Measurements from ENCODE around the gene TIMP2. TPM values are rescaled to one million over a fixed set of nuclear protein-coding genes. Genes with fewer than 3 reads are reported as not detected.
"Not testable (repeated sequence)": the region's sequence is repeated elsewhere in the genome, so short reads cannot be mapped to it uniquely, and the experiment has no call there.

TIMP2 gene
- total RNA-seq, 1 donor from 2014 or later, result 535 TPM

DNA sequence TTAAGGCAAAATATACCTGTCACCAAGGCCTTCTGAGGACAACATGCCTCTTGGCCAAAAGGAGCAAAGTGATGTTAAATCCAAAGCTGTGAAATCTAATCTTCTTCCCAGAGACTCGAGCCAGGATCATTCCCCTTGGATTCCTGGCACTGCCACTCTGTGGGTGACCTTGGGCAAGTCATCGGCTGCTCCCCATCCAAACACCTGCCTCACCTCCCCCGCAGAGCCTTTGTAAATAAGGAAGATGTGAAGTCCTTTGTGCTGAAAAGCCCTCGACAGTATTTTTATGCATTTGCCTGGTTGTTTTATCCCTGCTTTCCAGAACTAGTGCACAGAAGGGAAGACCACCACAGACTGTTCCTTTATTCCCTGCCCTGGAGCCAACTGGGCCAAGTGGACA, 16.8 kb downstream of the TIMP2 start:
- TF ChIP-seq, protein P1, sequence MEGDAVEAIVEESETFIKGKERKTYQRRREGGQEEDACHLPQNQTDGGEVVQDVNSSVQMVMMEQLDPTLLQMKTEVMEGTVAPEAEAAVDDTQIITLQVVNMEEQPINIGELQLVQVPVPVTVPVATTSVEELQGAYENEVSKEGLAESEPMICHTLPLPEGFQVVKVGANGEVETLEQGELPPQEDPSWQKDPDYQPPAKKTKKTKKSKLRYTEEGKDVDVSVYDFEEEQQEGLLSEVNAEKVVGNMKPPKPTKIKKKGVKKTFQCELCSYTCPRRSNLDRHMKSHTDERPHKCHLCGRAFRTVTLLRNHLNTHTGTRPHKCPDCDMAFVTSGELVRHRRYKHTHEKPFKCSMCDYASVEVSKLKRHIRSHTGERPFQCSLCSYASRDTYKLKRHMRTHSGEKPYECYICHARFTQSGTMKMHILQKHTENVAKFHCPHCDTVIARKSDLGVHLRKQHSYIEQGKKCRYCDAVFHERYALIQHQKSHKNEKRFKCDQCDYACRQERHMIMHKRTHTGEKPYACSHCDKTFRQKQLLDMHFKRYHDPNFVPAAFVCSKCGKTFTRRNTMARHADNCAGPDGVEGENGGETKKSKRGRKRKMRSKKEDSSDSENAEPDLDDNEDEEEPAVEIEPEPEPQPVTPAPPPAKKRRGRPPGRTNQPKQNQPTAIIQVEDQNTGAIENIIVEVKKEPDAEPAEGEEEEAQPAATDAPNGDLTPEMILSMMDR (IDR thresholded peaks at IDR 0.05), result no peak
- Mint-ChIP-seq H3K4me1 (ENCODE audit: low read depth) (peaks cover 24% of the 10 kb centered on the region), H3K36me3 (ENCODE audit: low read depth) (peaks cover 3% of the 10 kb centered on the region), H3K9me3 (ENCODE audit: low read depth) (no peaks in the 10 kb centered on the region), H3K27ac (ENCODE audit: unreplicated experiment) (peak overlapping the region; percentile 46), H3K27me3 (ENCODE audit: low read depth) (no peaks in the 10 kb centered on the region), H3K4me3 (ENCODE audit: unreplicated experiment) (no peak overlapping the region)
- no peak for DNase-seq (ENCODE audit: low spot score)

DNA sequence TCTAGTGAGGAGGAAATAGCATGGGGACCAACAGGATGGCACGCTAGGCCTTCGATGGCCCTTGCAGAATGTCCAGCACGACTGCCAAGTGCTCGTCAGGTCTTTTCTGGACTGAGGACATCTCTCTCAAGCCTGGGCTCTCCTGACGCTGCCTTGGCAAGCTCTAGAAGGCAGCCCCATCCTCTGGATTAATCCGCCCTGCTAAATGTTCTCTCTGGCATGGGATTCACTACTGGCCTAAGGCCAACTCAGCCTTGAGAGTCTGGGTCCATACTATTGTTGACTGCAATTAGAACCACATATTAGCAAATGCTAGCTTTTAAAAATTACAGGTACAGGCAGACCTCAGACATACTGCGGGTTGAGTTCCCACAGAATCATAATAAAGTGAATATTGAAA, 19.6 kb downstream of the TIMP2 start:
- Mint-ChIP-seq H3K27me3 (ENCODE audit: low read depth) (no peaks in the 10 kb centered on the region), H3K4me1 (ENCODE audit: low read depth) (peaks cover 23% of the 10 kb centered on the region), H3K4me3 (ENCODE audit: unreplicated experiment) (no peak overlapping the region), H3K36me3 (ENCODE audit: low read depth) (peaks cover 3% of the 10 kb centered on the region), H3K9me3 (ENCODE audit: low read depth) (no peaks in the 10 kb centered on the region), H3K27ac (ENCODE audit: unreplicated experiment) (no peak overlapping the region)
- TF ChIP-seq, protein P1 (IDR thresholded peaks at IDR 0.05), result no peak
- DNase-seq (ENCODE audit: low spot score), result no peak

- TF ChIP-seq, protein P1 (IDR thresholded peaks at IDR 0.05), result no peak
- no peak overlapping the region for H3K27ac Mint-ChIP-seq (ENCODE audit: unreplicated experiment)
- H3K4me1 Mint-ChIP-seq (ENCODE audit: low read depth), result peaks cover 21% of the 10 kb centered on the region
- H3K4me3 Mint-ChIP-seq (ENCODE audit: unreplicated experiment), result no peak overlapping the region
- DNase-seq (ENCODE audit: low spot score), result no peak
- H3K9me3 Mint-ChIP-seq (ENCODE audit: low read depth), result no peaks in the 10 kb centered on the region
- no peaks in the 10 kb centered on the region for H3K27me3 Mint-ChIP-seq (ENCODE audit: low read depth)
- peaks cover 3% of the 10 kb centered on the region for H3K36me3 Mint-ChIP-seq (ENCODE audit: low read depth)
Measured at GRCh38 chr17:78905116-78905515, 20.1 kb downstream of the TIMP2 start.

- H3K4me1 Mint-ChIP-seq (ENCODE audit: low read depth), result peaks cover 28% of the 10 kb centered on the region
- peaks cover 3% of the 10 kb centered on the region for H3K36me3 Mint-ChIP-seq (ENCODE audit: low read depth)
- no peaks in the 10 kb centered on the region for H3K27me3 Mint-ChIP-seq (ENCODE audit: low read depth)
- TF ChIP-seq, protein P1 (IDR thresholded peaks at IDR 0.05), result no peak
- no peak for DNase-seq (ENCODE audit: low spot score)
- no peaks in the 10 kb centered on the region for H3K9me3 Mint-ChIP-seq (ENCODE audit: low read depth)
- H3K27ac Mint-ChIP-seq (ENCODE audit: unreplicated experiment), result no peak overlapping the region
- no peak overlapping the region for H3K4me3 Mint-ChIP-seq (ENCODE audit: unreplicated experiment)
Measured at GRCh38 chr17:78904371-78904770, 20.8 kb downstream of the TIMP2 start.

DNA sequence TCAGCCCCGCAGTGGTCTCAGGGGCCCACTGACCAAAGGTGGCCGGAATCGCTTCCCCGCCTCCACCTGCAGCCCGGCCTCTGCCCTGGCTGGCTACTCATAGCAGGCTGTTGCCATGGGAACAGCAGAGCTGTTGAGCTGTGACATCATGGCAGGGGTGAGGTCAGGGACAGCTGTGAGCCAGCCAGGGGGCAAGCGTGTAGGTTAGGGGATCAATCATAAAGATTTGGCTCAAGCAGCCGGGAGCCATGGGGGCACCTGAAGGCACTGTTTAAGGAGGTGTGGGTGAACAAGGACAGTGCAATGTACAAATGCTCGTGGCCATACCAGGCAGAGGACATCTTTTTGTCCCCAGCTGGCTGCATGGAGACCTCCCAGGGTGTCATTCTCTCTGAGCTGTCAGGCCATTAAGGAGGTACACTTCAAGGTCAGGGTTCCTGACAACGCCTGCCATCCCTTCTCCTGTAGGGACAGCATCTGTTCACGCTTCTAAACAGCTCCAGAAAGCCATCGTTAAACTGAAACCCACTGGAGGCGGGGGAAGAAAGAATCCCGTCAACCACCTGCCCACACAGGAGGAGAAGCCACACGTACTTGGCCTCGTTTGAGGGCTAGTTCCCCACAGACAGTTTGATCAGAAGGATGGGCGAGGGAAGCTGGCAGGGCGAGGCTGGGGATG, 21.9 kb downstream of the TIMP2 start, which contains the start of gene CEP295NL:
Gene CEP295NL, minus strand, starts transcription at position 101 of the 679 bp plus-strand sequence. CDS start 1,373 bp downstream, outside the sequence.
- DNase-seq (ENCODE audit: low spot score), result no peak
- Mint-ChIP-seq H3K27me3 (ENCODE audit: low read depth) (no peaks in the 10 kb centered on the region), H3K4me1 (ENCODE audit: low read depth) (peaks cover 32% of the 10 kb centered on the region), H3K4me3 (ENCODE audit: unreplicated experiment) (no peak within 1 kb of the TSS), H3K9me3 (ENCODE audit: low read depth) (no peaks in the 10 kb centered on the region), H3K36me3 (ENCODE audit: low read depth) (peaks cover 3% of the 10 kb centered on the region), H3K27ac (ENCODE audit: unreplicated experiment) (peak within 1 kb of the TSS; percentile 59)
- TF ChIP-seq, protein P1 (IDR thresholded peaks at IDR 0.05), result no peak

- not testable (repeated sequence) for DNase-seq (ENCODE audit: low spot score); H3K27ac Mint-ChIP-seq (ENCODE audit: unreplicated experiment); H3K36me3 Mint-ChIP-seq (ENCODE audit: low read depth); H3K4me3 Mint-ChIP-seq (ENCODE audit: unreplicated experiment); H3K9me3 Mint-ChIP-seq (ENCODE audit: low read depth); H3K27me3 Mint-ChIP-seq (ENCODE audit: low read depth)
- peaks cover 36% of the 10 kb centered on the region for H3K4me1 Mint-ChIP-seq (ENCODE audit: low read depth)
Measured at GRCh38 chr17:78902231-78902630, 23.0 kb downstream of the TIMP2 start.
